BJ (cell line): ENCODE results near the gene NUDT3. TPM values are rescaled to one million over a fixed set of nuclear protein-coding genes. Genes with fewer than 3 reads are reported as not detected.
"Not testable (repeated sequence)": the region's sequence is repeated elsewhere in the genome, so short reads cannot be mapped to it uniquely, and the experiment has no call there.

Experiments used
- CTCF ChIA-PET: fragments of 350-600 bp; formaldehyde crosslinking; extraction: SDS; loops from one replicate; lab custom pipeline; 2021; ENCODE audit warnings: antibody characterized with exemption, inconsistent platforms; lab: Yijun Ruan, JAX
- POLR2A ChIA-PET: fragments of 300-600 bp; sonication (Branson Sonifier 250); formaldehyde crosslinking; extraction: SDS; loops from one replicate; lab custom pipeline; 2021; ENCODE audit warnings: antibody characterized with exemption; lab: Charles Lee
- DNase-seq: peaks from one replicate; pipeline ENCODE4 v3.0.0-alpha.2; 2011; ENCODE audit warnings: low read depth
- H3K27me3 ChIP-seq: 2 replicates; pipeline ENCODE4 v1.6.0; 2011; ENCODE audit warnings: low read length; ENCODE audit not compliant: control insufficient read depth, insufficient read depth
- H3K36me3 ChIP-seq: 2 replicates; pipeline ENCODE4 v1.5.1; 2011; ENCODE audit warnings: low read length; ENCODE audit not compliant: control insufficient read depth, insufficient read depth
- H3K4me3 ChIP-seq: 2 replicates; pipeline ENCODE4 v1.5.1; 2011; ENCODE audit warnings: low read depth, mild to moderate bottlenecking, control low read depth, low read length
- polyA plus RNA-seq: library from polyadenylated mRNA; depleted of rRNA; stranded (reverse); fragments of >200 nt; gene quantifications from 2 replicates; pipeline ENCODE4 v1.2.3, GENCODE V29; 2011
- TF ChIP-seq, protein P1 (sequence below): IDR thresholded peaks from 2 replicates; pipeline ENCODE4 v1.5.1; 2011; ENCODE audit warnings: low read depth, mild to moderate bottlenecking, control low read depth, inconsistent platforms, low read length, moderate library complexity; ENCODE audit not compliant: insufficient read depth

NUDT3 gene
- polyA plus RNA-seq, 1 experiment: 9.6 TPM

- Histone ChIP-seq H3K27me3 (no peaks in the 10 kb centered on the region), H3K36me3 (0 out of 2 replicates have a peak, but pooled peaks cover 2% of the 10 kb centered on the region), H3K4me3 (no peak overlapping the region)
- ChIA-PET CTCF (interaction anchor here (1.2 kb wide), 1 partner anchor 28 kb away, joined by 3 read pairs; no protein-coding TSS in a partner anchor), POLR2A (no interaction called here)
- TF ChIP-seq, protein P1, sequence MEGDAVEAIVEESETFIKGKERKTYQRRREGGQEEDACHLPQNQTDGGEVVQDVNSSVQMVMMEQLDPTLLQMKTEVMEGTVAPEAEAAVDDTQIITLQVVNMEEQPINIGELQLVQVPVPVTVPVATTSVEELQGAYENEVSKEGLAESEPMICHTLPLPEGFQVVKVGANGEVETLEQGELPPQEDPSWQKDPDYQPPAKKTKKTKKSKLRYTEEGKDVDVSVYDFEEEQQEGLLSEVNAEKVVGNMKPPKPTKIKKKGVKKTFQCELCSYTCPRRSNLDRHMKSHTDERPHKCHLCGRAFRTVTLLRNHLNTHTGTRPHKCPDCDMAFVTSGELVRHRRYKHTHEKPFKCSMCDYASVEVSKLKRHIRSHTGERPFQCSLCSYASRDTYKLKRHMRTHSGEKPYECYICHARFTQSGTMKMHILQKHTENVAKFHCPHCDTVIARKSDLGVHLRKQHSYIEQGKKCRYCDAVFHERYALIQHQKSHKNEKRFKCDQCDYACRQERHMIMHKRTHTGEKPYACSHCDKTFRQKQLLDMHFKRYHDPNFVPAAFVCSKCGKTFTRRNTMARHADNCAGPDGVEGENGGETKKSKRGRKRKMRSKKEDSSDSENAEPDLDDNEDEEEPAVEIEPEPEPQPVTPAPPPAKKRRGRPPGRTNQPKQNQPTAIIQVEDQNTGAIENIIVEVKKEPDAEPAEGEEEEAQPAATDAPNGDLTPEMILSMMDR: no peak
- DNase-seq: no peak
These were observed 59.9 kb downstream of the NUDT3 start for GRCh38 chr6:34332251-34333198.

DNA sequence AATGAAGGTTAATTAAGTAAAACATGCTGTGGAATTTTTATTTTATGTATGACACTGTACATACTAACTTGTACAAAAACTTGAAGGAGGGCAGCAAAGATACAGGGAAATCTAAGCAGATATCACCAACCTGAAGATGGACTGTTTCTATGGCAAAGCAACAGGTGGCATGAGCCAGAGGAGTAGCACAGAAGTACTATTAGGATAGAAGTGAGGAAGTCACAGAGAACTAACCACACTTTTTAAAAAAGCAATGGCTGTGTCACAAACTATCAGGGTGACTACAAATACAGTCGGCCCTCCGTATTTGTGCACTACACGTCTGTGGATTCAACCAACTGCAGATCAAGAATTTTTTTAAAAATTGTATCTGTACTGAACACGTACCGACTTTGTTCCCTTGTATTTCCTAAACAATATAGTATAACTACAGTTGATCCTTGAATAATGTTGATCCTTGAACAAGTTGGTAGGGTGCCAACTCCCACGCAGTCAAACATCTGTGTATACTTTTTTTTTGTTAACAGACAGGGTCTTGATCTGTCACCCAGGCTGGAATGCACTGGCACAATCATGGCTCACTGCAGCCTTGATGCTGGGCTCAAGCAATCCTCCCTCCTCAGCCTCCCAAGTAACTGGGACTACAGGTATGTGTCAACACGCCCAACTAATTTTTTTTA is 61.0 kb downstream of the NUDT3 start:
- DNase-seq: no peak
- Histone ChIP-seq H3K27me3 (no peaks in the 10 kb centered on the region), H3K36me3 (0 out of 2 replicates have a peak, but pooled peaks cover 2% of the 10 kb centered on the region), H3K4me3 (no peak overlapping the region)
- ChIA-PET POLR2A (no interaction called here), CTCF (no interaction called here)
- TF ChIP-seq, protein P1: no peak

DNA sequence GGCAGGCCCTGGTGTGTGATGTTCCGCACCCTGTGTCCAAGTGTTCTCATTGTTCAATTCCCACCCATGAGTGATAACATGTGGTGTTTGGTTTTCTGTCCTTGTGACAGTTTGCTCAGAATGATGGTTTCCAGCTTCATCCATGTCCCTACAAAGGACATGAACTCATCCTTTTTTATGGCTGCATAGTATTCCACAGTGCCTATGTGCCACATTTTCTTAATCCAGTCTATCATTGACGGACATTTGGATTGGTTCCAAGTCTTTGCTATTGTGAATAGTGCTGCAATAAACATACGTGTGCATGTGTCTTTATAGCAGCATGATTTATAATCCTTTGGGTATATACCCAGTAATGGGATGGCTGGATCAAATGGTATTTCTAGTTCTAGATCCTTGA is 62.7 kb downstream of the NUDT3 start:
- DNase-seq, H3K36me3 ChIP-seq, H3K27me3 ChIP-seq, POLR2A ChIA-PET, H3K4me3 ChIP-seq, CTCF ChIA-PET: not testable (repeated sequence)

GRCh38 chr6:34328969-34329368 is 63.5 kb downstream of the NUDT3 start:
- POLR2A ChIA-PET: no interaction called here
- TF ChIP-seq, protein P1: no peak
- no peak overlapping the region for H3K4me3 ChIP-seq
- no peaks in the 10 kb centered on the region for H3K27me3 ChIP-seq
- 0 out of 2 replicates have a peak, but pooled peaks cover 2% of the 10 kb centered on the region for H3K36me3 ChIP-seq
- no peak for DNase-seq
- CTCF ChIA-PET: interaction anchor here (1.4 to 1.5 kb wide), 2 partner anchors 17 to 29 kb away, joined by 3 to 4 read pairs; no protein-coding TSS in a partner anchor

GRCh38 chr6:34327313-34328205 is 64.9 kb downstream of the NUDT3 start:
- H3K4me3 ChIP-seq, H3K27me3 ChIP-seq, H3K36me3 ChIP-seq, POLR2A ChIA-PET, DNase-seq: not testable (repeated sequence)
- CTCF ChIA-PET: interaction anchor here (1.3 to 1.5 kb wide), 4 partner anchors 10 to 27 kb away, joined by 3 to 5 read pairs (median 4); no protein-coding TSS in a partner anchor
